ENCODE data around the gene TM7SF2. TPM values are rescaled to one million over a fixed set of nuclear protein-coding genes. Genes with fewer than 3 reads are reported as not detected.

Gene TM7SF2
- total RNA-seq, 2 experiments from 2014 or later, result 17.4 to 18.1 TPM

- ATAC-seq (no peak), DNase-seq (no peak)
- intact Hi-C loops (cut with DNase I, micrococcal nuclease), result no loop called here
- Mint-ChIP-seq H3K27ac (no peak overlapping the region), H3K27me3 (no peaks in the 10 kb centered on the region), H3K4me1 (peaks cover 28% of the 10 kb centered on the region), H3K36me3 (ENCODE audit: low read depth) (peaks cover 7% of the 10 kb centered on the region), H3K9me3 (ENCODE audit: low read depth) (no peaks in the 10 kb centered on the region), H3K4me3 (no peak overlapping the region)
- ChIA-PET CTCF (interaction anchor here (0.6 to 2.0 kb wide), 4 partner anchors 9 to 208 kb away, joined by 3 to 6 read pairs (median 4); partner anchors contain the start of gene ZNHIT2), POLR2A (interaction anchor here (0.9 kb wide), 1 partner anchor 14 kb away, joined by 3 read pairs; the partner anchor contains the start of genes FAU and MRPL49)
These were observed 3.8 kb upstream of the TM7SF2 start for GRCh38 chr11:65107751-65108468.

- DNase-seq, result no peak
- intact Hi-C loops (cut with DNase I, micrococcal nuclease), result no loop called here
- H3K4me3 Mint-ChIP-seq, result no peak overlapping the region
- CTCF ChIA-PET, result interaction anchor here (0.7 to 2.0 kb wide), 3 partner anchors 9 to 208 kb away, joined by 3 to 6 read pairs (median 4); partner anchors contain the start of gene ZNHIT2
- no peak overlapping the region for H3K27ac Mint-ChIP-seq
- peaks cover 34% of the 10 kb centered on the region for H3K4me1 Mint-ChIP-seq
- POLR2A ChIA-PET, result interaction anchor here (0.9 to 1.4 kb wide), 3 partner anchors 9 to 13 kb away, joined by 3 to 7 read pairs (median 3); partner anchors contain the start of genes FAU and MRPL49
- H3K27me3 Mint-ChIP-seq, result no peaks in the 10 kb centered on the region
- H3K36me3 Mint-ChIP-seq (ENCODE audit: low read depth), result peaks cover 7% of the 10 kb centered on the region
- ATAC-seq, result no peak
- H3K9me3 Mint-ChIP-seq (ENCODE audit: low read depth), result no peaks in the 10 kb centered on the region
These were observed 3.1 kb upstream of the TM7SF2 start for GRCh38 chr11:65108469-65109123.

DNA sequence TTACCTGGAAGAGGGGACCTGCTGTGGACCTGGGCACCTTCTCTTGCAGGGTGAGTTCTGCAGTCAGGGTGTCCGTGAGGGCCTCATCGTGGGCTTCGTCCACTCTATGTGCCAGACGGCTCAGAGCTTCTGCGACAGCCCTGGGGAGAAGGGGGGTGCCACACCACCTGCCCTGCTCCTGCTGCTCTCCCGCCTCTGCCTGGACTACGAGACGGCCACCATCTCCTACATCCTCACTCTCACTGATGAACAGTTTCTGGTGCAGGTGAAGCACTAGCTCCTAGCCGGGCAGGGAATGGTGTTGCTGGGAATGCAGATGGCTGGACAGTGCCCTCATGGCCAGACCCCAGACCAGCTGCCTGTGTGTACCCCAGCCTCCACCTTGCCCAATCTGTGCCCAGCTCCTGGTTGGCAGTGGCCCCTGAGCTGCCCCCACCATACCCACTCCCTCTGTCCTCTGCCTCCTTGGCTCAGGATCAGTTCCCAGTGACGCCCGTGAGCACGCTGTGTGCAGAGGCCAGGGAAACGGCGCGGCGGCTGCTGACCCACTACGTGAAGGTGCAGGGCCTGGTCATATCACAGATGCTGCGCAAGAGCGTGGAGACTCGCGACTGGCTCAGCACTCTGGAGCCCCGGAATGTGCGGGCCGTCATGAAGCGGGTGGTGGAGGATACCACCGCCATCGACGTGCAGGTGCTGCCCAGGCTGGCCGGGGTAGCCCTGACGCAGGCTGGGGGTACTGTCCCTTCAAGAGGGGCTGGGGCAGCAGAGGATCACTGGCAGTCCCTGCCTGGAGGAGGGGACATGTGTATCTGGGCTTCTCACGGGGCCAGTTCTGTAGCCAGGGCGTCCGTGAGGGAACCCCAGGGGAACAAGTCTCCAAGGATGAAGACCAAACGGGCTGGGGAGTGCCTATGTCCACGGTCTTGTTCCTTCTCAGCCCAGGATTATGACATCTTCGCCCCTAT lies 2.2 kb upstream of the TM7SF2 start:
- ATAC-seq (no peak), DNase-seq (no peak)
- intact Hi-C loops (cut with DNase I, micrococcal nuclease), result loop anchor here (1.0 to 10.0 kb wide), 7 partner anchors 25 to 865 kb away; partner anchors contain the start of genes CDCA5 (in 2 of the 2), ZFPL1 (in 2 of the 2), ATG2A (in 1 of the 2) and CAPN1 (in 1 of the 2)
- H3K36me3 Mint-ChIP-seq (ENCODE audit: low read depth), result peaks cover 8% of the 10 kb centered on the region
- peaks cover 42% of the 10 kb centered on the region for H3K4me1 Mint-ChIP-seq
- ChIA-PET POLR2A (interaction anchor here (0.6 to 2.6 kb wide), 7 partner anchors 10 to 153 kb away, joined by 3 to 14 read pairs (median 3); partner anchors contain the start of genes CDCA5, FAU and MRPL49), CTCF (interaction anchor here (0.7 to 4.9 kb wide), 15 partner anchors 9 to 261 kb away, joined by 3 to 56 read pairs (median 5); partner anchors contain the start of genes ARL2, DPF2, FAU and MRPL49)
- no peaks in the 10 kb centered on the region for H3K9me3 Mint-ChIP-seq (ENCODE audit: low read depth)
- no peak overlapping the region for H3K4me3 Mint-ChIP-seq
- no peaks in the 10 kb centered on the region for H3K27me3 Mint-ChIP-seq
- H3K27ac Mint-ChIP-seq, result no peak overlapping the region

DNA sequence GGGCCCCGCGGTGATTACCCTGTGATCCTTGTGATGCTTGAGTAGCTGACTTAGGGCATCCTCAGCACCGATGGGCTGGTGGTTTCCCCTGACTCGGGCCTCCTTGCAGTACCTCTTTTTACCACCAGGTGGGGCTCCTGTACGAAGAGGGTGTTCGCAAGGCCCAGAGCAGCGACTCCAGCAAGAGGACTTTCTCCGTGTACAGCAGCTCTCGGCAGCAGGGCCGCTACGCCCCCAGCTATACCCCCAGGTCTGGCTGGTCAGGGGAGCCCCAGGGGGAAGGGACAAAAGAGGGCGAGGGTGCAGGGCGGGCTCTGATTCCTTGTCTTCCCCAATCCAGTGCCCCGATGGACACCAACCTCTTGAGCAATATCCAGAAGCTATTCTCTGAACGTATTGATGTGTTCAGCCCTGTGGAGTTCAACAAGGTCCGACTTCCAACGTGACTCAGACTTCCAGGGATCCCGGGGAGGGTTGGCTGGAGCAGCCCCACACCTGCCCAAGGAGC lies 1.3 kb upstream of the TM7SF2 start:
- DNase-seq, result peak; percentile 97
- intact Hi-C loops (cut with DNase I, micrococcal nuclease), result loop anchor here (1.0 to 10.0 kb wide), 7 partner anchors 26 to 866 kb away; partner anchors contain the start of genes CDCA5 (in 2 of the 2), ZFPL1 (in 2 of the 2), ATG2A (in 1 of the 2) and CAPN1 (in 1 of the 2)
- no peaks in the 10 kb centered on the region for H3K9me3 Mint-ChIP-seq (ENCODE audit: low read depth)
- POLR2A ChIA-PET, result interaction anchor here (0.8 to 2.6 kb wide), 5 partner anchors 11 to 152 kb away, joined by 3 to 14 read pairs (median 3); partner anchors contain the start of genes CDCA5, FAU and MRPL49
- peak; percentile 63 for ATAC-seq
- CTCF ChIA-PET, result interaction anchor here (0.6 to 4.9 kb wide), 20 partner anchors 9 to 262 kb away, joined by 3 to 56 read pairs (median 5); partner anchors contain the start of genes ARL2, CAPN1, DPF2 and FAU
- H3K27me3 Mint-ChIP-seq, result no peaks in the 10 kb centered on the region
- peaks cover 8% of the 10 kb centered on the region for H3K36me3 Mint-ChIP-seq (ENCODE audit: low read depth)
- H3K27ac Mint-ChIP-seq, result peak overlapping the region; percentile 24
- H3K4me1 Mint-ChIP-seq, result peaks cover 42% of the 10 kb centered on the region
- H3K4me3 Mint-ChIP-seq, result no peak overlapping the region

DNA sequence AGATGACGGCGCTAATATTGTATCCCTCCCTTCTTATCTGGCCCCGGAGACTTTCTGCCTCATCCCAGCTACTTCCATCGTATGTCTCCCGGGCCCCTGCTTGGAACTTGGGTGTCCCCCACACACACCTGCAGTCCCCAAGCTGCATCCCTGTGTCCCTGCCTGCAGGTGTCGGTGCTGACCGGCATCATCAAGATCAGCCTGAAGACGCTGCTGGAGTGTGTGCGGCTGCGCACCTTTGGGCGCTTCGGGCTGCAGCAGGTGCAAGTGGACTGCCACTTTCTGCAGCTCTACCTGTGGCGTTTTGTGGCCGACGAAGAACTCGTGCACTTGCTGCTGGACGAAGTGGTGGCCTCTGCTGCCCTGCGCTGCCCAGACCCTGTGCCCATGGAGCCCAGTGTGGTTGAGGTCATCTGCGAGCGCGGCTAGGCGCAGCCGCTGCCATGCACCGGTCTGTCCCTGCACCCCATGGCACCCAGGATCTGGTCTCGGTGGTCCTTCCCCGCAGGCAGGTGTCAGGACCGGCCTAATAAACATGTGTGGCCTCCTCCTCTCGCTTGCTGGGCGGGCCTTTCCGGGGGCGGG lies 421 bp upstream of the TM7SF2 start:
- peak overlapping the region; percentile 83 for H3K4me3 Mint-ChIP-seq
- CTCF ChIA-PET, result interaction anchor here (0.7 to 4.9 kb wide), 19 partner anchors 9 to 263 kb away, joined by 3 to 56 read pairs (median 5); partner anchors contain the start of genes ARL2, CAPN1, DPF2 and SYVN1
- ATAC-seq (no peak), DNase-seq (no peak)
- no peaks in the 10 kb centered on the region for H3K9me3 Mint-ChIP-seq (ENCODE audit: low read depth)
- peak overlapping the region; percentile 74 for H3K27ac Mint-ChIP-seq
- POLR2A ChIA-PET, result interaction anchor here (0.5 to 2.6 kb wide), 4 partner anchors 11 to 365 kb away, joined by 3 to 14 read pairs (median 3); partner anchors contain the start of genes FAU and MRPL49
- H3K4me1 Mint-ChIP-seq, result peaks cover 46% of the 10 kb centered on the region
- intact Hi-C loops (cut with DNase I, micrococcal nuclease), result loop anchor here (1.0 to 10.0 kb wide), 7 partner anchors 15 to 866 kb away; partner anchors contain the start of genes VPS51 (in 2 of the 2), ATG2A (in 1 of the 2), CCDC88B (in 1 of the 2) and CDC42EP2 (in 1 of the 2)
- no peaks in the 10 kb centered on the region for H3K27me3 Mint-ChIP-seq
- H3K36me3 Mint-ChIP-seq (ENCODE audit: low read depth), result peaks cover 7% of the 10 kb centered on the region

- CTCF ChIA-PET, result interaction anchor here (0.6 to 4.9 kb wide), 16 partner anchors 9 to 331 kb away, joined by 3 to 56 read pairs (median 3); partner anchors contain the start of genes FAU, MRPL49, POLA2 and VPS51
- H3K4me3 Mint-ChIP-seq, result peak overlapping the region; percentile 83
- intact Hi-C loops (cut with DNase I, micrococcal nuclease), result loop anchor here (1.0 to 10.0 kb wide), 6 partner anchors 71 to 868 kb away; partner anchors contain the start of genes ARL2 (in 1 of the 2), ATG2A (in 1 of the 2), CCDC88B (in 1 of the 2) and FKBP2 (in 1 of the 2)
- ATAC-seq (peak; percentile 53), DNase-seq (peak; percentile 89)
- peaks cover 12% of the 10 kb centered on the region for H3K36me3 Mint-ChIP-seq (ENCODE audit: low read depth)
- POLR2A ChIA-PET, result interaction anchor here (0.6 to 1.0 kb wide), 4 partner anchors 9 to 167 kb away, joined by 3 to 4 read pairs (median 3); no protein-coding TSS in a partner anchor
- H3K9me3 Mint-ChIP-seq (ENCODE audit: low read depth), result no peaks in the 10 kb centered on the region
- H3K4me1 Mint-ChIP-seq, result peaks cover 50% of the 10 kb centered on the region
- H3K27ac Mint-ChIP-seq, result peak overlapping the region; percentile 84
- no peaks in the 10 kb centered on the region for H3K27me3 Mint-ChIP-seq
These were observed 1.1 kb downstream of the TM7SF2 start for GRCh38 chr11:65112546-65113360.

- POLR2A ChIA-PET, result interaction anchor here (0.6 kb wide), 1 partner anchor 79 kb away, joined by 3 read pairs; no protein-coding TSS in a partner anchor
- H3K4me1 Mint-ChIP-seq, result peaks cover 54% of the 10 kb centered on the region
- H3K9me3 Mint-ChIP-seq (ENCODE audit: low read depth), result no peaks in the 10 kb centered on the region
- DNase-seq, result no peak
- H3K36me3 Mint-ChIP-seq (ENCODE audit: low read depth), result peaks cover 18% of the 10 kb centered on the region
- intact Hi-C loops (cut with DNase I, micrococcal nuclease), result loop anchor here (5.0 to 10.0 kb wide), 4 partner anchors 196 to 869 kb away; partner anchors contain the start of genes ATG2A (in 1 of the 2), CCDC88B (in 1 of the 2), FKBP2 (in 1 of the 2) and PPP1R14B (in 1 of the 2)
- H3K27me3 Mint-ChIP-seq, result no peaks in the 10 kb centered on the region
- peak overlapping the region; percentile 83 for H3K4me3 Mint-ChIP-seq
- CTCF ChIA-PET, result interaction anchor here (0.6 to 4.9 kb wide), 13 partner anchors 8 to 332 kb away, joined by 3 to 56 read pairs (median 3); partner anchors contain the start of genes FAU, MRPL49, POLA2 and VPS51
- no peak for ATAC-seq
- H3K27ac Mint-ChIP-seq, result peak overlapping the region; percentile 84
These were observed 1.7 kb downstream of the TM7SF2 start for GRCh38 chr11:65113361-65113756.

DNA sequence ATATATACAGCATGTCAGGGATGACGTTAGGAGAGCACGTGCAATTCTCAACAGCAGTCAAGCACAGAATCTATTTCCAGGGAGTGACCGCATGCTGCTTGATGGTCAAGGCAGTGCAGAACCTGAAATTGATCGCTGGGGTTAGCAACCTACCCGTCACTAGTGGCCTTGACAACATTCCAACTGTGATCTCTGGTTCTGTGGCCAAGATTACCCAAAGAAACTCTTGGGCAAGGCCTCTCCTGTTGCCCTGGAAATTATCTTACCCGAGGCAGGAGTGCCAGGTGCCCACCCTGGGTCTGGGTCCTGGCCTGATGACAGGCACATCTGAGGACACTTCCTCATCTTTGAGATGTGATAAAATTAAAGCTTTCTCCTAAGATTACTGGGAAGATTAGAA lies 2.2 kb downstream of the TM7SF2 start:
- POLR2A ChIA-PET, result interaction anchor here (0.6 kb wide), 1 partner anchor 80 kb away, joined by 3 read pairs; no protein-coding TSS in a partner anchor
- peak overlapping the region; percentile 83 for H3K4me3 Mint-ChIP-seq
- H3K4me1 Mint-ChIP-seq, result peaks cover 59% of the 10 kb centered on the region

More for the DNA sequence above, 2.2 kb downstream of the TM7SF2 start:
- peaks cover 23% of the 10 kb centered on the region for H3K36me3 Mint-ChIP-seq (ENCODE audit: low read depth)
- DNase-seq, result no peak
- H3K27me3 Mint-ChIP-seq, result no peaks in the 10 kb centered on the region
- CTCF ChIA-PET, result interaction anchor here (0.6 to 4.9 kb wide), 6 partner anchors 8 to 254 kb away, joined by 3 to 56 read pairs (median 4); partner anchors contain the start of genes FAU, MRPL49, POLA2 and VPS51
- intact Hi-C loops (cut with DNase I, micrococcal nuclease), result loop anchor here (5.0 to 10.0 kb wide), 4 partner anchors 197 to 869 kb away; partner anchors contain the start of genes ATG2A (in 1 of the 2), CCDC88B (in 1 of the 2), FKBP2 (in 1 of the 2) and PPP1R14B (in 1 of the 2)
- peak overlapping the region; percentile 84 for H3K27ac Mint-ChIP-seq
- no peak for ATAC-seq
- H3K9me3 Mint-ChIP-seq (ENCODE audit: low read depth), result no peaks in the 10 kb centered on the region
